IMR-90 (cell line): ENCODE data around the gene HEXD. TPM values are rescaled to one million over a fixed set of nuclear protein-coding genes. Genes with fewer than 3 reads are reported as not detected.

ENCODE experiments used
- ATAC-seq: fragments of 200-7000 bp; cut with Tn5 transposase; 2 replicates; pipeline ENCODE4 v1.9.1; 2020; ENCODE audit warnings: low read depth, mild to moderate bottlenecking, moderate library complexity
- BruUV-seq: library from RNA; stranded (reverse); fragments of 400-500 nt; replicated peaks from 2 replicates; lab custom pipeline; 2021; lab: Mats Ljungman, UMichigan
- CTCF ChIA-PET: fragments of 300-600 bp; formaldehyde crosslinking; extraction: SDS; loops from one replicate; lab custom pipeline; 2021; ENCODE audit warnings: antibody characterized with exemption; lab: Yijun Ruan, JAX
- POLR2A ChIA-PET: fragments of 300-600 bp; sonication (Branson Sonifier 250); formaldehyde crosslinking; loops from one replicate; lab custom pipeline; 2022; ENCODE audit warnings: antibody characterized with exemption; ENCODE audit not compliant: unreplicated experiment; lab: Charles Lee
- DNase-seq: peaks from one replicate; pipeline ENCODE4 v3.0.0; 2013
- H2AFZ ChIP-seq: replicated peaks from 2 replicates; pipeline ENCODE3; 2013; ENCODE audit warnings: low read length, mild to moderate bottlenecking; ENCODE audit not compliant: poor library complexity
- H2AK5ac ChIP-seq: 2 replicates; pipeline ENCODE4 v1.6.1; 2013; ENCODE audit warnings: low read depth, low read length, inconsistent platforms
- H2AK9ac ChIP-seq: replicated peaks from 2 replicates; pipeline ENCODE3; 2013; ENCODE audit warnings: mild to moderate bottlenecking, low read depth, low read length, moderate library complexity; ENCODE audit not compliant: poor library complexity
- H2BK120ac ChIP-seq: 2 replicates; pipeline ENCODE4 v1.6.1; 2013; ENCODE audit warnings: low read depth, low read length, inconsistent platforms
- H2BK15ac ChIP-seq: 3 replicates; pipeline ENCODE4 v1.6.1; 2013; ENCODE audit warnings: low read depth, low read length, inconsistent platforms
- H2BK20ac ChIP-seq: 2 replicates; pipeline ENCODE4 v1.6.1; 2013; ENCODE audit warnings: low read depth, mild to moderate bottlenecking, inconsistent platforms, low read length, moderate library complexity
- H2BK5ac ChIP-seq: 2 replicates; pipeline ENCODE4 v1.6.1; 2013; ENCODE audit warnings: mild to moderate bottlenecking, low read depth, low read length, inconsistent platforms; ENCODE audit not compliant: poor library complexity, severe bottlenecking
- H3K14ac ChIP-seq: replicated peaks from 2 replicates; pipeline ENCODE4 v1.6.1; 2013; ENCODE audit warnings: low read depth, low read length, inconsistent platforms
- H3K18ac ChIP-seq: 2 replicates; pipeline ENCODE4 v1.6.1; 2013; ENCODE audit warnings: low read depth, low read length, control low read depth
- H3K23ac ChIP-seq: 2 replicates; pipeline ENCODE4 v1.6.1; 2013; ENCODE audit warnings: low read depth, low read length, inconsistent platforms
- H3K27ac ChIP-seq: 2 replicates; pipeline ENCODE4 v1.5.1; 2013; ENCODE audit warnings: mild to moderate bottlenecking, control low read depth, low read length; ENCODE audit not compliant: insufficient read depth
- H3K27me3 ChIP-seq: 2 replicates; pipeline ENCODE4 v1.6.1; 2013; ENCODE audit warnings: low read length; ENCODE audit not compliant: control insufficient read depth, insufficient read depth
- H3K36me3 ChIP-seq: 2 replicates; pipeline ENCODE4 v1.6.1; 2013; ENCODE audit warnings: low read length, mixed read lengths; ENCODE audit not compliant: control insufficient read depth, insufficient read depth
- H3K4ac ChIP-seq: 2 replicates; pipeline ENCODE4 v1.6.1; 2013; ENCODE audit warnings: low read depth, low read length, inconsistent platforms
- H3K4me1 ChIP-seq: 2 replicates; pipeline ENCODE4 v1.6.1; 2013; ENCODE audit warnings: low read length, mixed read lengths; ENCODE audit not compliant: control insufficient read depth, insufficient read depth
- H3K4me2 ChIP-seq: 2 replicates; pipeline ENCODE4 v1.6.1; 2013; ENCODE audit warnings: low read depth, mild to moderate bottlenecking, control low read depth, low read length, moderate library complexity
- H3K4me3 ChIP-seq: 2 replicates; pipeline ENCODE4 v1.5.1; 2013; ENCODE audit warnings: low read depth, mild to moderate bottlenecking, control low read depth, low read length, moderate library complexity; ENCODE audit not compliant: insufficient read depth
- H3K56ac ChIP-seq: 2 replicates; pipeline ENCODE4 v1.6.1; 2013; ENCODE audit warnings: low read length, inconsistent platforms; ENCODE audit not compliant: insufficient read depth; ENCODE audit errors: extremely low read depth
- H3K79me1 ChIP-seq, 2 experiments: 2 replicates each; pipeline ENCODE4 v1.6.1; 2013; ENCODE audit warnings: low read length in 2 of 2, inconsistent platforms in 1 of 2, low read depth in 1 of 2
- H3K9ac ChIP-seq: 2 replicates; pipeline ENCODE4 v1.6.1; 2013; ENCODE audit warnings: low read depth, low read length, control low read depth
- H3K9me1 ChIP-seq: 2 replicates; pipeline ENCODE4 v1.6.1; 2013; ENCODE audit warnings: low read length, inconsistent platforms; ENCODE audit not compliant: insufficient read depth
- H3K9me3 ChIP-seq: 2 replicates; pipeline ENCODE4 v1.6.1; 2013; ENCODE audit warnings: low read length; ENCODE audit not compliant: control insufficient read depth, insufficient read depth
- H4K20me1 ChIP-seq: 2 replicates; pipeline ENCODE4 v1.6.1; 2013; ENCODE audit warnings: low read length, inconsistent platforms; ENCODE audit not compliant: insufficient read depth
- H4K5ac ChIP-seq: 2 replicates; pipeline ENCODE4 v1.6.1; 2013; ENCODE audit warnings: mild to moderate bottlenecking, low read depth, low read length, control low read depth
- H4K8ac ChIP-seq, 2 experiments: 2 replicates each; pipeline ENCODE4 v1.6.1; 2013; ENCODE audit warnings: low read depth in 2 of 2, low read length in 2 of 2, control low read depth in 1 of 2, inconsistent platforms in 1 of 2
- H4K91ac ChIP-seq: 2 replicates; pipeline ENCODE4 v1.6.1; 2013; ENCODE audit warnings: low read depth, low read length, inconsistent platforms; ENCODE audit not compliant: insufficient read depth
- ELK1 ChIP-seq: fragments of 150-350 bp; IDR thresholded peaks from 2 replicates; pipeline ENCODE4 v1.6.1; 2016; ENCODE audit warnings: low read depth, mild to moderate bottlenecking, low read length, moderate library complexity, borderline replicate concordance
- MAFK ChIP-seq: IDR thresholded peaks from 2 replicates; pipeline ENCODE4 v1.6.1; 2012; ENCODE audit warnings: low read depth, low read length, improper control_type of control experiment
- MAZ ChIP-seq: IDR thresholded peaks from 2 replicates; pipeline ENCODE4 v1.6.1; 2012; ENCODE audit warnings: low read depth, mild to moderate bottlenecking, low read length, improper control_type of control experiment, moderate library complexity, borderline replicate concordance
- MXI1 ChIP-seq: IDR thresholded peaks from 2 replicates; pipeline ENCODE4 v1.6.1; 2012; ENCODE audit warnings: low read depth, mild to moderate bottlenecking, low read length, moderate library complexity, borderline replicate concordance
- RCOR1 ChIP-seq: IDR thresholded peaks from 2 replicates; pipeline ENCODE4 v1.6.1; 2012; ENCODE audit warnings: mild to moderate bottlenecking, low read length, improper control_type of control experiment; ENCODE audit not compliant: insufficient replicate concordance
- SMC3 ChIP-seq: fragments of 150-350 bp; IDR thresholded peaks from 2 replicates; pipeline ENCODE4 v1.6.1; 2016; ENCODE audit warnings: low read depth, mild to moderate bottlenecking, antibody characterized with exemption, low read length, moderate library complexity
- USF2 ChIP-seq: fragments of 150-350 bp; IDR thresholded peaks from 2 replicates; pipeline ENCODE4 v1.6.1; 2017; ENCODE audit warnings: mild to moderate bottlenecking, antibody characterized with exemption, low read length, low read depth
- WGBS, 2 experiments: methylation state at CpG; one replicate each; pipeline versions ENCODE4 v1.1.5 to v1.1.7; 2013; ENCODE audit warnings: missing lambda C conversion rate in 2 of 2; ENCODE audit not compliant: insufficient read length in 1 of 2; ENCODE audit errors: extremely low coverage in 2 of 2; 5-methylcytosine and 5-hydroxymethylcytosine counted together
- dilution Hi-C: fragments of 300-500 bp; cut with HindIII; formaldehyde crosslinking; loops from one replicate; pipeline ENCODE4 v1.14.3; 2018; ENCODE audit warnings: low sequenced_read_pairs; ENCODE audit not compliant: unreplicated experiment
- in situ Hi-C: fragments of 300-500 bp; cut with MboI; formaldehyde crosslinking; loops from 3 replicates; pipeline ENCODE4 v1.14.3; 2019; ENCODE audit warnings: low sequenced_read_pairs, inconsistent platforms, mixed read lengths
- intact Hi-C: fragments of 100-400 bp; cut with micrococcal nuclease; formaldehyde crosslinking; loops from 2 replicates; pipeline ENCODE4 v1.10.0; 2022
- polyA plus RNA-seq, 3 experiments: library from polyadenylated mRNA; depleted of rRNA; stranded (reverse); fragments of >200 nt; gene quantifications; 2 replicates each; pipeline ENCODE4 v1.2.3, GENCODE V29; 2012; ENCODE audit warnings: low replicate concordance in 1 of 3
- total RNA-seq: library from RNA; depleted of rRNA; stranded (reverse); fragments of >200 nt; gene quantifications from 2 replicates; pipeline ENCODE4 v1.2.3, GENCODE V29; 2012

The HEXD gene
- total and polyA plus RNA-seq, 2 of the 4 experiments (the other 2 are of a cell fraction) = 3.8 to 9.5 TPM

GRCh38 chr17:82410014-82410716, 8.0 kb upstream of the HEXD start:
- H3K18ac ChIP-seq = no peak overlapping the region
- ChIA-PET CTCF (no interaction called here), POLR2A (no interaction called here)
- H3K36me3 ChIP-seq = no peaks in the 10 kb centered on the region
- no peak overlapping the region for H2BK15ac ChIP-seq
- no peak for ATAC-seq
- H2AFZ ChIP-seq = no peak overlapping the region
- no peak overlapping the region for H3K14ac ChIP-seq
- no peak overlapping the region for H3K56ac ChIP-seq
- H3K79me1 ChIP-seq = peaks cover 0 to 14% of the 10 kb centered on the region in 2 experiments; a peak in 2 of 4 replicates
- H3K4me2 ChIP-seq = no peak overlapping the region
- peaks cover 14% of the 10 kb centered on the region for H4K20me1 ChIP-seq
- no peak for TF ChIP-seq ELK1
- TF ChIP-seq SMC3 = no peak
- no peak for TF ChIP-seq MXI1
- TF ChIP-seq MAFK = no peak
- no peak for TF ChIP-seq USF2
- no peak for TF ChIP-seq MAZ
- no peak for TF ChIP-seq RCOR1
- H3K23ac ChIP-seq = no peak overlapping the region
- H2BK20ac ChIP-seq = no peak overlapping the region
- H3K4ac ChIP-seq = no peak overlapping the region
- WGBS, 2 experiments = 90% methylated on average over 8 of the region's 14 CpGs; no CpG with 5 or more reads in 1 of the 2 experiments
- no peaks in the 10 kb centered on the region for H3K4me1 ChIP-seq
- H2AK5ac ChIP-seq = no peak overlapping the region
- H2AK9ac ChIP-seq = no peak overlapping the region
- in situ Hi-C loops (no loop called here), intact Hi-C loops (loop anchor here (5.0 kb wide), 1 partner anchor 168 kb away; no protein-coding TSS in a partner anchor), dilution Hi-C loops (no loop called here)
- H2BK120ac ChIP-seq = no peak overlapping the region
- no TSS peak for BruUV-seq
- DNase-seq = no peak
- H3K9ac ChIP-seq = no peak overlapping the region
- H4K5ac ChIP-seq = no peak overlapping the region
- no peak overlapping the region for H3K27ac ChIP-seq
- no peak overlapping the region for H4K8ac ChIP-seq
- no peaks in the 10 kb centered on the region for H3K27me3 ChIP-seq
- H3K4me3 ChIP-seq = no peak overlapping the region
- no peaks in the 10 kb centered on the region for H3K9me3 ChIP-seq
- H2BK5ac ChIP-seq = no peak overlapping the region
- no peak overlapping the region for H4K91ac ChIP-seq
- H3K9me1 ChIP-seq = no peaks in the 10 kb centered on the region
